Right forelimb (tissue), 1 donor: ENCODE results near the gene IGF1R.

Source experiments
- DNase-seq: peaks from one replicate; pipeline ENCODE4 v3.0.0-alpha.2; 2018

Gene IGF1R

DNA sequence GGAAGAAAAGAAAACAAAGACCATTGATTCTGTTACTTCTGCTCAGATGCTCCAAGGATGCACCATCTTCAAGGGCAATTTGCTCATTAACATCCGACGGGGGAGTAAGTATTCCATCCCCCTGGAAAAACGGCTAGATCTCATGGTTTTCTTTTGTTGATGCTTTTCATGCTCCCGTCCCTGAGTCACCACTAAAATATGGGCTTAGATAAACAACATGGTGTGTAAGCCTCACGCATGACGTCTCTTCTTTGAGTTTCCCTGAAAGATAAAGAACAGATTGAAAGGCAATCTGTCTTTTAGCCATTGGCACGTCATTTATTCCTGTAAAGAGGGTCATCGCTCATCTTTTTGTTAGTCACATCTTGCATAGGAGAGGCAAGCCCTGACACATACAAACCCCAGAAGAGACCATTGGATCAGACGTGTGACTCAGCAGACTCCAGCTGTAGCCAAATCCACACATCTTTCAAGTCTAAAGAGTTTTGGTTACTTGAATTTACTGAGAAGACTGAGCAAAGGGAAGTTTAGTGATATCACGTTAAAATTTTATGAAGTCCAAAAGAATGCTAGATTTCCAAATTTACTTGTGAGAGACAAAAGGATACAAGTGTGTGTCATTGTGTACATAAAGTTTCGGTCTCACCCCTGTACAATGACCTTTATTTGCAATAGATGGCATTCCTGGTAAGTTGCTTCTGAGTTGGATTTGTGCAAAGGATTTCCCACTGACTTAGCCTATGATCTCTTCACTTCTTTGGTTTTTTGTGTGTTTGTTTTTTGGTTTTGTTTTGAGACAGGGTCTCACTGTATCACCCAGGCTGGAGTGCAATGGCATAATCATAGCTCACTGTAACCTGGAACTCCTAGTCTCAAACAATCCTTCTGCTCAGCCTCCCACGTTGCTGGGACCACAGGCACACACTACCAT, 248.7 kb downstream of the IGF1R start:
- no peak for DNase-seq

DNA sequence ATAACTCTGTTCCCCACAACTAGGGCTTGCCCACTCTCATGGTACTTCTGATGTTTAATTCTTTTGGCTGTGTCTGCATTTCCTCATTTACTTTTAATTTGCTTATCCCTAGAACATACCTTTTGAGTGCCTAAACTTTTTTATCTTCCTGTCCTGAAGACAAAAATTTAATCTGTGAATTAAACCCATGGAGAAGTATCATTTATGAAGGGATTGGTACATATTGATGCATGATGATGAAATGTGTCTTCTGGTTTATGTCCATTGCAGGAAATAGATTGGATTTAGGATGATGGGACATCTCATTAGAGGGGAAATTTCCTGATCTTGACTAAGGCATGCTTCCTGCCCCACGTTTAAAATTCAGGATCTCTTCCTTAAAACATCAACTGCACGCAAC, 249.8 kb downstream of the IGF1R start:
- no peak for DNase-seq

DNA sequence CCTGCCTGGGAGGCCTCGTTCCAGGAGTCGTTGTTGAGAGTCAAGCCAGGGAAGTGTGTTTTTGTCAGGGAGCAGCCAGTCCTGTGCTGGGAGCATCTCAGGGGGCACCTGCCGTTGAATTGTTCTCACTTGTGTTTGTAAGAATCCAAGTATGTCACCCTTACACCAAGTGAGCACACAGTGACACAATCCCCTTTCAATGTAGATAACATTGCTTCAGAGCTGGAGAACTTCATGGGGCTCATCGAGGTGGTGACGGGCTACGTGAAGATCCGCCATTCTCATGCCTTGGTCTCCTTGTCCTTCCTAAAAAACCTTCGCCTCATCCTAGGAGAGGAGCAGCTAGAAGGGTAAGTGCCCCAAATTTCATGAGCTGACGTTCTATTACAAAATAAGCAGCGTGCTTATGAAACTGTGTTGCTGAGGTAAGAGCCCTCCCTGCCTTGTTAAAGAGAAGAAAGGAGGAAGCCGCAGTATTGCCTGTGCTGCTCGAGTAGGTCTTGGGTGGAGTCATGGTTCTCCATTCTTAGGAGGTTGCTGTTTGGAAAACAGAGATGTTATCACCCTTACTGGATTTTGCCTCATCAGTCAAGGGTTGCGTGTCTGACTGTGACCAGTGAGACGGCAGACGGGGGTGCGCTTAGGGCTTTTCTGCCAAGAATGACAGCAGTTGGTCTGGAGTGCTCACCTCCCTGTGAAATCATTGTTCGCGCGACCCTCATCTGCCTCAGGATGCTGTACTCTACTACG, 251.1 kb downstream of the IGF1R start:
- no peak for DNase-seq

DNA sequence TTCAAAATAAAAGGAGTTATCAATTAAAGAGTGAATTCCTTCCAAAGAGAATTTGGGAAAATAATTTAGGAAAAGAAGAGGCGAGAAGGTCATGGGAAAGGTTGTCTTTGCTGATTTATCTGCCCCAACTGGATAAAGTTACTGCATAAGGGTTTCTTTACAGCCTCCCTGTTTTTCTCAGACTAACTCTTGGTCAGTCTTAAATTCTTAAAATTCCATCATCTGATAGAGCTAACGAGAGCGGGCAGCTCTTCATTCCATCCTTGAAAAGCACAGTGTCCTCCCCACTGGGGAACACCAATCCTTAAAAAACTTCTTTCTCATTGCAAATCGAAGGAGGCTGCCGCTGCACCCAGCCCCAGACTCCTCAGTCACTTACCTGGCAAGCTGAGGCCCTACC, 252.0 kb downstream of the IGF1R start:
- DNase-seq: no peak

DNA sequence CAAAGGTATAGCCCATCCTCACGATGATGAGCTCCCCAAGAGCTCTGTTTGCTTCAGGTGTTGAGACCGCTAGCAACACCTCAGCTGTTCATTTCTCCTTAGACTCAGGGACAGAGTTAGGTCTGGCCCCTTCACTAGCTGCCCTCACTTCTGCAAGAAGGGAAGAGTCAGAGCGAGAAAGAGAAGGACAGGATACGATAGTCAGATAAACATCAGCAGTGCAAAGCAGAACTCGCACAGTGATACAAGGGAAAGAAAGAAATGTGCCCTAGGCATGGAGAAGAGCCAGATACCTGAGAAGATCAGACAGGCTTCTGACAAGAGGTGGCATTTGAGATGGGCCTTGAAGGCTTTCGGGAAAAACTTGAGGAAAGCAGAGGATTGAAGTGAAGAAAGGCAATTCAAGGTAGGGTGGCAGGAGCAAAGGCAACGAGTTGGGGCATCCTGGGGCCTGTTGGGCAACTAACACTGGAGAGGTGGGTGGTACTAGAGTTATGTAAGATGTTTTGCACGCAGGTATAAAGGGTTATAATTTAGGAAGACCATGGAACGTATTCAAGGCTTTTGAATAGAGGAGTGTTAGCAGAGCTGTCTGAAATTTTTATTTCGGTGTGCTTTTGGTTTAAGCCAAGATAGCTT, 253.2 kb downstream of the IGF1R start:
- no peak for DNase-seq

DNA sequence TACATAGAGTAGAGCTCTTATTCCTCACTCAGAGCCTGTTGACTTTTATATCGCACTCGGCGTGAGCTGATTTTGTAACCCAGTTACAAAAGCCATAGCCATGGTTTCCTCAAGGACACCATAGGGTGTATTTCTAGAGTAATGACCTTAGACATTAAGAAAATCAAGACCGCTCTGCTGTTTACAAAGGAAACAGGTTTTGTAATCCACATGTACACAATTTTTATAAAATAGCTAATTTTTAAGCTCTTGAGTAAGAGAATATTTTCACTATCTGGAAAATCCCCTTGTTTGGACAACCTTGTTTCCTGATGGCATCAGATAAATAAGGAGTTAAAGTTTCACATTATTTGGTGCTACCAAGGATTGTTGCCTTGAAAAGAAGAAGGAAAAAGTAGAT, 254.6 kb downstream of the IGF1R start:
- DNase-seq: no peak

DNA sequence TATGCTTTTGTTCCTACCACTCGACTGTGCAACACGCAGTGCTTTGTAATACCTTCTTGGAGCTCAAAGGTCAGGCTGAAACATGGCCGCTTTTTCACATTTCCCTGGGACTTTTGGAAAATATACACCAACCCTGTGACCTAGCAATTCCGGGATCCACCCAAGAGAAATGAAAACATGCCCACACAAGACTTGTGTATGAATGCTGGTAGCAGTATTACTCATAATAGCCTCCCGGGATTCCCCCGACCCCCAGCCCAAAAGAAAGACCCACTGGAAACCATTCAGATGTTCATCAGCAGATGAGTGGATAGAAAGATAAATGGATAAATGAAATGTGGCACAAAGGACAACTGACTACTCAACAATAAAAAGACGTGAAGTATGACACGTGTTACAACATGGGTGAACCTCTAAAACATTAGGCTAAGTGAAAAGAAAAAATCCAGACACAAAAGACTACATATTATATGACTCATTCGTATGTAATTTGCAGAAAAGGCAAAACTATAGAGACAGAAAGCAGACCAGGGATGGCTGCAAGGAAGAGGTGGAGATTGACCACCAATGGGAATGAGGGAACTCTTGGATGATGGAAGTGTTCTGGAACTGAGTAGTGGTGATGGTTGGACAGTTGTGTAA, 255.2 kb downstream of the IGF1R start:
- no peak for DNase-seq

DNA sequence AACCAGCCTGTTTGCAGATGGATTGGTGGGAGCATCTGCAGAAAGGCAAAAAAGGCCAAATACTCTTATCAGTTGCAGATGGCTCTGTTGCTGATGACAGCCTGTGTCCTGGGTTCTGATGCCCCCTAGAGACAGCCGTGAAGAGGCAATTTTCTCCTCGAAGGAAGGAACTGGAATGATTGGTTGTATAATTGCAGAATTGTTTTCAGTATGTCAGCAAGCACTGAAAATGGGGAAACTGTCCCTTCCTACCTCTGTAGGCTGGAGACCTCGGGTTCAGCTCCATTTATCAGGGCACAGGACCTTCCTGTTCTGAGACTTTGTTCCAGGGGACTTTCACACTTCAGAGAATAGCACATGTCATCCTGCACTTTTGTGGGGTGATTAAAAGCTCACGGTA, 256.2 kb downstream of the IGF1R start:
- no peak for DNase-seq

DNA sequence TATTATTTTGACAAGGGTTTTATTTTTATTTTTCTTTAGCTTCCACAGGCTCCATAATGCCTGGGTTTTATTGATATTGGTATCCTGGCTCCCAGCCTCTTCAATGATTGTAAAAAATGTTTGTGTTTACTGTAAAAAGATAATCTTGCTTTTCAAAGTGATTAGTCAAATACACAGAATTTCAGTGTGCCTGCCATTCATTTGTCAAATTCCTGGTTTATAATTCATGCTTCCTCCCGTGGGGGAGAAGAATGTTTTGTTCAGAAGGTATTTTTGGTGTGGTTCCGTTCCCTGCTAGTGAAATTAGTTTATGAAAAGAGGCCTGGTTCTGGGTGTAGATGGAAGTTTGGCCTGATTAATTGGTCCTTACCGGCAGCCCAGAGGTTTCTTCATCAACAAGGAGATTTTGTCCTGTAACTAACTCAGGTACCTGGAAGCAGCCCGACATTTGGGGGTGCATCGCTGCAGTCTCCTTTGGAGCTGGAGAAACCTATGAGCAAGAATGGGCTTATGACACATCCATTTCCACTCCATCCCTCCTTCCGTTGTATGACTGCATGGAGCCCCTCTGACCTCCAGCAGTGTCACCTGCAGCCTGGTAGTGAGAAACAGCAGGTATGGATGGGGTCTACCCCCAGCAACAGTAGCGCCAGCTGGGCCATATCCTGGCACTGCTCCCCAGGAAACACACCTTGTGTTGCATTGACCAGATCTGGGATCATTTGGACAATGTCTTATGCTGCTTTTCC, 257.8 kb downstream of the IGF1R start:
- no peak for DNase-seq

DNA sequence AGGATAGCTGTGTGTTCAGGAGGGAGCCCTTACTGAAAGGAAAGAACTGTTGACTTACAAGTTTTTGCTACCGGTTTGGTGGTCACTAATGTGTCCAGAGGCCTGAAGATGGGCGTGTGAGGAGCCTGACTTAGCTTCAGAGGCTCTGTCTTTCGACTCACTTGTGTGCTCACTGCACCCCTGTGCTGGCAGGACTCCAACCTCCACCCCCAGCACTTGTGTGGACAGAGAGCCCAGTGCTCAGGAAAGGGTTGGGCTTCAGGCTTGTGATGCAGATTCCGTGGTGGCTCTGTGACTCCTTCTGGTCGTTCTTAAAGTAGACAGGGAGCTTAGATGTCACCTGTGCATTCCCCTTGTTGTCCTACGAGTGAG, 258.4 kb downstream of the IGF1R start:
- DNase-seq: no peak

DNA sequence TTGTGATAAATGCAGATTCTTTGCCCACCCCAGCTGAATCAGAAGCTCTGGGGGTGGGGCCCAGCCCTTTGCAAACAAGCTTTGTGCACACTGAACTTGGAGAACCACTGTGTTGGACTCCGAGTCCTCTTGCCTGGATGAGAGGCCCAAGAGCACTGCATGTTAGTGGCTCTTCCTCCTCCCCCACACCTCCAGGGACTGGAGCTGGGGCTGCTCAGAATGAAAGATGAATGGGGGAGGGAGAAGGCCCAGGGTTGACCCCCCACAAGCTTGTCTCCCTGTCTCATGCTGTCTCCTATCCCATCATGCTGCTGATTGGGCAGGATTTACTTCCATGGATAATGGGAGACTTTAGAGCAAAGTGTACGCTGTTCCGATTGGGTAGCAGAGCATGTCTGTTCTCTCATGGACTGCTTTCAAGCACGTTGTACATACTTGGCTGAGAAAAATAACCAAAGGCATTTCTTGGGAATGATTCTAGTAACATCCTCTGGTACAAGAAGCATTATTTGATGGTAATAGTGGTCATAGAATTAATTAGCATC, 259.7 kb downstream of the IGF1R start:
- no peak for DNase-seq

DNA sequence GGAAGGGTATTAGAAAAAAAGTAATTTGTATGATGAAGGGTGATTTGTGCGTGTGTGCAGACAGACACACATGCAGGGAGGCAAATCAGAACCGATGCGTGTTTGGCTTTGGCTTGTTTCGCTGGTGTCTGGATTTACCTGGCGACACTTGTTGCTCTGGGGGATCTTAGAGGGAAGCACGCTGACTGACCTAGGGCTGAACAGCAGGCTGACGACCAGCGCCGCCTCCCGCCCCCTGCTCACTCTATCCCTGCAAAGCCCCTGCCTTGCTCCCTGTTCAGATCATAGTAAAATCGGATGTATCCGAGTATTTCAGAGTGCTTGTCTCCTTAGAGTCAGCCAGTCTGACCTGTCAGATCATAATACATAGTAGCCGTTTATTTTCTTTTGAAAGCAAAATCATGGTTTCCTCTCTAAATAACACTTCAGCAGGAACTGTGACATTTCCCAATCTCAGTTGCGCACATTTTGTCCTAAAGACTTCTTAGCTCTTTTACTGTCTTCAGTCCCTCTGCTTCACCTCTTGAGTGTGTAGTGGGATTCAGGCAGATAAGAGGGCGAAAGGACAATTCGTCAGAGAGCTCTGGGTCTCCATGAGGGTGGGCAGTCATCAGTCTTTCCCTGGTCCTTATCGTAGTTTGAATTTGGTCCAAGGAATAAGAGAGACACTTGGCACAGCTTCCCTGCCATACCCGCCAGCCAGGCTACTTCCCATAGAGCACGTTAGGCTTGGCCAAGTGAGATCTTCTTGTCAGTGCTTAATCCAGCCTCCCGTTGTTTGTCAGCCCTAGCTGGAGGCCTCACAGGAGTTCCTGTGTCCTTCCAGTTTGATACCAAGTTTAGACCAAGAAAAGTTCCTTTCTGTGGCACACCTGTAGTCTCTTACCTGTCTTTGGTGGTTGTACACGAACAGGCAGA, 261.9 kb downstream of the IGF1R start:
- no peak for DNase-seq

DNA sequence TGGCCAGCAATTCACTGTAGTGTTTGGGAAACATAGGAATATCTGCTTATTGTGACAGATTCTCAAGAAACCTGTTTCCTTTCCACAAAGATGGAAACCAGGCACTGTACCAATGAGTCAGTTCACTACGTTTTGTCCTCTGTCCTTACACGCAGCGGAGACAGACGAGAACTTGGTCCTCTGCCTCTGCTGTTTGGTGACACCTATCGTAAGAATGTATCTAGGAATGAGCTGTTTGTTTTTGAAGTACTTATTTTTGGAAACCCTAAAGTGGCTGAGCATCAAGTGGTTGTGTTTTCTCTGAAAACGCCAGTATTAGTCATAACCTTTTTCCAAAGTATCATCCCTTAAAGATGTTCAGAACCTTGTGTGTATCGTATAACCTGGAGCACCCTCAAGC, 266.3 kb downstream of the IGF1R start:
- DNase-seq: no peak

DNA sequence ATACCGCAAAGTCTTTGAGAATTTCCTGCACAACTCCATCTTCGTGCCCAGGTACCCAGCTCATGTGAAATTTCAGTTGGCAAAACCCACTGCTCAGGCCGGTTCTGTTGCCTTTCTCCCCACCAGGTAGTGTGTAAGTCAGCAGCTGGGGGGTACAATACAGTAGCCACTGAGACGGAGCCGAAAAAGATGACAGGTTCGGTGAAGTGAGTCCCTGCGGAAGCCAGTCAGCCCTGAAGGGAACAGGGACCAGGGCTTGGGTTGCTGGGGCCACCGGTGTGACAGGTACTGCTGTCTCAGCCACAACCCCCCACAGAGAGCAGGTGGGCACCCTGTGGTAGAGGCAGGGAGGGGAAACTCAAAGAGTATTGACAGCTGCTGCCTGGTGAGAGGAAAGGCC, 268.5 kb downstream of the IGF1R start:
- no peak for DNase-seq

DNA sequence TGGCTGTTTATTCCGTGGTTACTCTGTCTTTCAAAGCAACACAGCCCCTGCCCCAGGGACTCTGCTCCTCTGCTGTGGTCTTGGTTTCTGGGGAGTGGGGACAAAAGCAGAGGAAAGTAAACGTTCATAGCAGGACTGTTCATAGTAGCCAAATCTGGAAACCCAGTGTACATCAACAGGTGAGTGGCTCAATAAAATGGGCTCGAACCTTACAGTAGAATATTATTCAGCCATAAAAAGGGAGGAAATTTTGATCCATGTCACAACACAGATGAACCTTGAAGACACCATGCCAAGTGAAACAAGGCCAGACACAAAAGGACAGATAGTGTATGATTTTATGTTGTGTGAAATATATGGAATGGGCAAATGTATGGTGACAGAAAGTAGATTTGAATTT, 269.1 kb downstream of the IGF1R start:
- no peak for DNase-seq

DNA sequence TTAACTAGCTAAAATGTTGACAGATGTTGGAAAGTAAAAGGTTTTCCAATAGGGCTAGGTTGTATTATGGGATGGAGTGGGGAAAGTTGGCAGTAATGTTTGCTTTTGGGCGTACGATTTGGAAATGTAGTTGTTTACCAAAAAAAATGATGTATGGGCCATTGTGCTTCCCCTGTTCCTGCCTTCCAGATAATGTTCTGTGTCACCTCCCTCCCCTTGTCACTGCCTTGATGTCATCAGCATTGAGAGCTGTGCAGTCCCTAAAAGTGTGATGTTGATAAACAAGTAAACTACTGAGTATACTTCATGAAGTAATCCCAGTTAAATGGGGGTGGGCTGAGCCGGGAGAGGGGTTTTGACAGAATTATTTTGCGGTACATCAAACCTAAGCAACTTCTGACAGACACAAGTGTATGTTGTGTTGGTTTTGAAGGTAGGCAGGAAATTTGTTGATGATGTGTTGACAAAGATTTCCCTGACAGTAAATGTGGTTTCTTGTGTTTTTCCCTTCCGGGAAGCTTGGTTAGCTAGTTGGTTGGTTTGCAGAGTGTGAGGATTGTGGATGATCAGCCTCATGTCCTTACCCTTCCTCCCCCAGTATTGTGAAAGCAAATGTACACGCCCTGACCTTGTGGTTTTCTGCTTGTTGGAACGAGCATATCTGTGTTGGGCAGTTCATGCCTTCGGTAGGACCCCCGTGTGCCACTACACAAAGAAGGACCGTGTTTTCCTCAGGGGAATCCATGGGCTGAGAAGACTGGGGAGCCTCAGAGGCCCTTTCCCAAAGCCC, 271.9 kb downstream of the IGF1R start:
- no peak for DNase-seq

DNA sequence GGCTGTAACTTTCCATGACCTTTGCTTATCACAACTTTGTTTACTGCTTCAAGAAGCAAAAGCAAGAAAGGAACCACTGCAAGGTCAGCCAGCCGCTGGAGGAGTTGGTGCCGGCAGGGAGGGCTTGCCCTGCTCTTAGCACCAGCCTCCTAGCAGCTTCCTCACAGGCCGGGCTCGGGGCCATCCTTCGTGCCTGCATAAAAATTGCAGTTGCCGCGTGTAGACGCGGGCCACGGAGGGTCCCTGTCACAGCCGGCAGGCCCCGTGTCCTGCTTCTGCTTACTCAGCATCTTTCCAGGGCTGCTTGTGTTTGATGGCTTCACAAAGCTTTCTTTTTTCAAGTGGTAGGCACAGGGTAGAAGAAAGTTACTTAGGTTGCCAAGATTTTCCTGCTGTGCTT, 274.8 kb downstream of the IGF1R start:
- DNase-seq: no peak

DNA sequence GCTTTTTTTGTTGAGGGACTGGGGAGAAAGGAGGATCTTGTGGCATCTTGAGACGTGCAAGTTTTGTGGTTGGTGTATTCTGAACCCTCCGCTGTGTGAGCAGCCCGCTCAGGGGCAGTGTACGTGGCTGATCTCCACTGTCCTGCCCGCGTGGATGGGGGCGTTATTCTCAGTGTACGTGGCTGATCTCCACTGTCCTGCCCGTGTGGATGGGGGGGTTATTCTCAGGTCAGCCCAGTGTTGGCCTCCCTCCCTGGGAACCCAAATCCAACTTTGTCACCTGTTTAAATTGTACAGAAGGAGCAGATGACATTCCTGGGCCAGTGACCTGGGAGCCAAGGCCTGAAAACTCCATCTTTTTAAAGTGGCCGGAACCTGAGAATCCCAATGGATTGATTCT, 275.2 kb downstream of the IGF1R start:
- DNase-seq: no peak

DNA sequence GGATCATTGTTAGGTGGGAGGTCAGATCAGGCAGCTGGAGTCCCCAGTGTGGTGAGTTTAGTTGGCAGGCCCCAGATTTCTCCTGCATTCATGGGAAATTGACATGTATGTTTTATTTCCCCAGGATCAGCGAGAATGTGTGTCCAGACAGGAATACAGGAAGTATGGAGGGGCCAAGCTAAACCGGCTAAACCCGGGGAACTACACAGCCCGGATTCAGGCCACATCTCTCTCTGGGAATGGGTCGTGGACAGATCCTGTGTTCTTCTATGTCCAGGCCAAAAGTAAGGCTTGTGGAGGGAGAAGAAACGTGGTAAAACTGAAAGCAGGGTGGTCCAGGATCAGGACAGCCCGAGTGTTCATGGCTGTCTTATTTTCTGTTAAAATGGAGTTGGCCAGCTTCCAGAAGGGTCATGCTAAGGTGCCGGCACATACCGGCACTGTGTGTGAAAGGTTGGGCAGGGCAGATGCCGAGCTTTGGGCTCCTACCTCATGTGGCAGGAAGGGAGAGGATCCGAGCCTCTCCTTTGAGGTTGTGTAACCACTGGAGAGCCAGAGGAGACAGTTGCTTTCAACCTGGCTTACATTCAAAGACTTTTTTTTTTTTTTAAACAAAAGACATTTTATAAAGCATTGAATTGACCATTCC, 276.2 kb downstream of the IGF1R start:
- DNase-seq: no peak

DNA sequence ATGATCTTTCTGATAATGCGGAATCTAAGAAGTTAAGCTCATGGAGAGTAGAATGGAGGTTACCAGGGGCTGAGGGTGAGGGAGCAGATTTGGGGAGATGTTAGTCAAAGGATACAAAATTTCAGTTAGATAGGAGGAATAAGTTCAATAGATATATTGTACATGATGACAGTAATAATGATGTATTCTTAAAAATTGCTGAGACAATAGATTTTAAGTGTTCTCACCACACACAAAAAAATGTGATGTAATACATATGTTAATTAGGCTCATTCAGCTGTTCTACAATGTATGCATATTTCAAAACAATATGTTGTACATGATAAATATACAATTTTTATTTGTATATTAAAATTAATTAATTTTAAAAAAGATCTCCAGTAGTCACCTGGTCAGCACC, 277.9 kb downstream of the IGF1R start:
- DNase-seq: no peak
